GM15510 (cell line): Measurements from ENCODE around the gene FMNL2.

ENCODE experiments used
- POLR2A ChIP-seq: IDR thresholded peaks from 3 replicates; pipeline ENCODE4 v1.6.1; 2011; ENCODE audit warnings: borderline replicate concordance; ENCODE audit not compliant: insufficient read length; ENCODE audit errors: extremely low read depth

The FMNL2 gene

GRCh38 chr2:152611458-152612231 is 276.7 kb downstream of the FMNL2 start:
- TF ChIP-seq POLR2A: no peak

- no peak for TF ChIP-seq POLR2A
These were observed 278.3 kb downstream of the FMNL2 start for GRCh38 chr2:152613235-152613634.

GRCh38 chr2:152615177-152615576 is 280.2 kb downstream of the FMNL2 start:
- no peak for TF ChIP-seq POLR2A

- TF ChIP-seq POLR2A: no peak
These were observed 282.6 kb downstream of the FMNL2 start for GRCh38 chr2:152617456-152618192.

GRCh38 chr2:152618193-152618564 is 283.2 kb downstream of the FMNL2 start:
- no peak for TF ChIP-seq POLR2A

- TF ChIP-seq POLR2A: no peak
These were observed 285.2 kb downstream of the FMNL2 start for GRCh38 chr2:152620208-152620607.

- TF ChIP-seq POLR2A: no peak
These were observed 286.0 kb downstream of the FMNL2 start for GRCh38 chr2:152620985-152621384.

GRCh38 chr2:152622219-152622618 is 287.2 kb downstream of the FMNL2 start:
- TF ChIP-seq POLR2A: no peak

GRCh38 chr2:152623076-152623740 is 288.2 kb downstream of the FMNL2 start:
- TF ChIP-seq POLR2A: no peak

- no peak for TF ChIP-seq POLR2A
These were observed 288.8 kb downstream of the FMNL2 start for GRCh38 chr2:152623775-152624174.

- no peak for TF ChIP-seq POLR2A
These were observed 289.8 kb downstream of the FMNL2 start for GRCh38 chr2:152624805-152625204.

- TF ChIP-seq POLR2A: no peak
These were observed 292.0 kb downstream of the FMNL2 start for GRCh38 chr2:152626911-152627339.

- TF ChIP-seq POLR2A: no peak
These were observed 292.5 kb downstream of the FMNL2 start for GRCh38 chr2:152627351-152627957.

GRCh38 chr2:152629202-152629601 is 294.2 kb downstream of the FMNL2 start:
- no peak for TF ChIP-seq POLR2A

- no peak for TF ChIP-seq POLR2A
These were observed 295.5 kb downstream of the FMNL2 start for GRCh38 chr2:152630466-152630865.
